SK-N-MC (cell line): Measurements from ENCODE around the gene PARK7.

Source experiments
- DNase-seq: peaks from one replicate; pipeline ENCODE4 v3.0.0-alpha.2; 2011; ENCODE audit warnings: low read depth, low spot score
- H3K27ac ChIP-seq: fragments of 200-600 bp; sonication (generic); 2 replicates; pipeline ENCODE4 v1.5.1; 2016; ENCODE audit warnings: mixed run types
- H3K36me3 ChIP-seq: fragments of 200-600 bp; sonication (generic); 2 replicates; pipeline ENCODE4 v1.6.1; 2017; ENCODE audit warnings: antibody characterized with exemption, low read length, mixed read lengths; ENCODE audit not compliant: insufficient read depth
- H3K4me3 ChIP-seq: fragments of 200-600 bp; sonication (generic); 2 replicates; pipeline ENCODE4 v1.5.1; 2016
- H3K9ac ChIP-seq: fragments of 200-600 bp; sonication (generic); 2 replicates; pipeline ENCODE4 v1.8.0; 2017; ENCODE audit warnings: mixed run types, mixed read lengths; ENCODE audit not compliant: insufficient read length
- H3K9me3 ChIP-seq: fragments of 200-600 bp; sonication (generic); 2 replicates; pipeline ENCODE4 v1.6.1; 2017; ENCODE audit warnings: low read depth, mild to moderate bottlenecking, antibody characterized with exemption, low read length, moderate library complexity, mixed read lengths
- EZH2 ChIP-seq: fragments of 200-600 bp; sonication (generic); IDR thresholded peaks from one replicate; pipeline ENCODE4 v1.6.1; 2017; ENCODE audit warnings: antibody characterized with exemption
- FOXP2 ChIP-seq: optimal IDR thresholded peaks from 2 replicates; pipeline ENCODE3; 2011; ENCODE audit warnings: mild to moderate bottlenecking, moderate library complexity; ENCODE audit not compliant: insufficient read depth; ENCODE audit errors: extremely low read length, control extremely low read depth
- POLR2AphosphoS5 ChIP-seq: IDR thresholded peaks from 2 replicates; pipeline ENCODE4 v1.6.1; 2012; ENCODE audit warnings: mild to moderate bottlenecking, low read depth, low read length, borderline replicate concordance

The PARK7 gene

GRCh38 chr1:8002329-8002910, 40.9 kb downstream of the PARK7 start:
- H3K9me3 ChIP-seq: no peaks in the 10 kb centered on the region
- no peaks in the 10 kb centered on the region for H3K36me3 ChIP-seq
- no peak overlapping the region for H3K9ac ChIP-seq
- H3K4me3 ChIP-seq: no peak overlapping the region
- TF ChIP-seq EZH2 (no peak), POLR2AphosphoS5 (no peak), FOXP2 (no peak)
- no peak overlapping the region for H3K27ac ChIP-seq
- DNase-seq: no peak

GRCh38 chr1:8002921-8003320, 41.4 kb downstream of the PARK7 start:
- Histone ChIP-seq H3K9ac (no peak overlapping the region), H3K9me3 (no peaks in the 10 kb centered on the region), H3K36me3 (no peaks in the 10 kb centered on the region), H3K4me3 (no peak overlapping the region), H3K27ac (no peak overlapping the region)
- TF ChIP-seq FOXP2 (no peak), EZH2 (no peak), POLR2AphosphoS5 (no peak)
- no peak for DNase-seq

GRCh38 chr1:8003438-8004112, 42.1 kb downstream of the PARK7 start:
- TF ChIP-seq FOXP2: no peak
- no peak for TF ChIP-seq EZH2
- no peak for TF ChIP-seq POLR2AphosphoS5
- H3K9ac ChIP-seq: no peak overlapping the region
- H3K9me3 ChIP-seq: no peaks in the 10 kb centered on the region
- H3K36me3 ChIP-seq: no peaks in the 10 kb centered on the region
- no peak overlapping the region for H3K4me3 ChIP-seq
- DNase-seq: no peak
- H3K27ac ChIP-seq: no peak overlapping the region

- Histone ChIP-seq H3K9ac (no peak overlapping the region), H3K9me3 (no peaks in the 10 kb centered on the region), H3K27ac (no peak overlapping the region), H3K4me3 (no peak overlapping the region), H3K36me3 (no peaks in the 10 kb centered on the region)
- TF ChIP-seq POLR2AphosphoS5: no peak
- TF ChIP-seq EZH2: no peak
- no peak for TF ChIP-seq FOXP2
- no peak for DNase-seq
These were observed 42.7 kb downstream of the PARK7 start for GRCh38 chr1:8004113-8004802.

GRCh38 chr1:8004803-8005573, 43.5 kb downstream of the PARK7 start:
- H3K9me3 ChIP-seq: no peaks in the 10 kb centered on the region
- H3K36me3 ChIP-seq: no peaks in the 10 kb centered on the region
- no peak overlapping the region for H3K9ac ChIP-seq
- TF ChIP-seq POLR2AphosphoS5: no peak
- TF ChIP-seq EZH2: no peak
- no peak for TF ChIP-seq FOXP2
- H3K4me3 ChIP-seq: no peak overlapping the region
- DNase-seq: no peak
- H3K27ac ChIP-seq: no peak overlapping the region

- H3K9ac ChIP-seq: no peak overlapping the region
- H3K9me3 ChIP-seq: no peaks in the 10 kb centered on the region
- H3K4me3 ChIP-seq: no peak overlapping the region
- TF ChIP-seq FOXP2 (no peak), POLR2AphosphoS5 (no peak), EZH2 (no peak)
- no peak overlapping the region for H3K27ac ChIP-seq
- no peaks in the 10 kb centered on the region for H3K36me3 ChIP-seq
- DNase-seq: no peak
These were observed 44.8 kb downstream of the PARK7 start for GRCh38 chr1:8006037-8006963.
